ENCODE results near the gene SERPINA4. TPM values are rescaled to one million over a fixed set of nuclear protein-coding genes. Genes with fewer than 3 reads are reported as not detected.

The SERPINA4 gene
- total and polyA plus RNA-seq, 2 of the 13 experiments (the other 11 are each of a cell fraction or from before 2014, with no cell fraction given), result 39.1 to 57.8 TPM

GRCh38 chr14:94593749-94594431, 32.6 kb downstream of the SERPINA4 start (continued):
- TF ChIP-seq ZBTB40 (IDR thresholded peaks at IDR 0.05) (no peak), ZBTB40 (CRISPR knock-in tag; IDR thresholded peaks at IDR 0.05) (peak; percentile 95), ZNF569 (CRISPR knock-in tag; IDR thresholded peaks at IDR 0.05; ENCODE audit: borderline replicate concordance) (no peak), SETDB1 (CRISPR knock-in tag; IDR thresholded peaks at IDR 0.05; ENCODE audit: borderline replicate concordance) (no peak), SP5 (CRISPR knock-in tag; IDR thresholded peaks at IDR 0.05; ENCODE audit: borderline replicate concordance, low read depth) (peak; percentile 93), AHDC1 (CRISPR knock-in tag; IDR thresholded peaks at IDR 0.05; ENCODE audit: borderline replicate concordance) (peak; percentile 98), ZBTB26 (CRISPR knock-in tag; IDR thresholded peaks at IDR 0.05; ENCODE audit: borderline replicate concordance) (peak; percentile 88)
- TF ChIP-seq, protein P1, sequence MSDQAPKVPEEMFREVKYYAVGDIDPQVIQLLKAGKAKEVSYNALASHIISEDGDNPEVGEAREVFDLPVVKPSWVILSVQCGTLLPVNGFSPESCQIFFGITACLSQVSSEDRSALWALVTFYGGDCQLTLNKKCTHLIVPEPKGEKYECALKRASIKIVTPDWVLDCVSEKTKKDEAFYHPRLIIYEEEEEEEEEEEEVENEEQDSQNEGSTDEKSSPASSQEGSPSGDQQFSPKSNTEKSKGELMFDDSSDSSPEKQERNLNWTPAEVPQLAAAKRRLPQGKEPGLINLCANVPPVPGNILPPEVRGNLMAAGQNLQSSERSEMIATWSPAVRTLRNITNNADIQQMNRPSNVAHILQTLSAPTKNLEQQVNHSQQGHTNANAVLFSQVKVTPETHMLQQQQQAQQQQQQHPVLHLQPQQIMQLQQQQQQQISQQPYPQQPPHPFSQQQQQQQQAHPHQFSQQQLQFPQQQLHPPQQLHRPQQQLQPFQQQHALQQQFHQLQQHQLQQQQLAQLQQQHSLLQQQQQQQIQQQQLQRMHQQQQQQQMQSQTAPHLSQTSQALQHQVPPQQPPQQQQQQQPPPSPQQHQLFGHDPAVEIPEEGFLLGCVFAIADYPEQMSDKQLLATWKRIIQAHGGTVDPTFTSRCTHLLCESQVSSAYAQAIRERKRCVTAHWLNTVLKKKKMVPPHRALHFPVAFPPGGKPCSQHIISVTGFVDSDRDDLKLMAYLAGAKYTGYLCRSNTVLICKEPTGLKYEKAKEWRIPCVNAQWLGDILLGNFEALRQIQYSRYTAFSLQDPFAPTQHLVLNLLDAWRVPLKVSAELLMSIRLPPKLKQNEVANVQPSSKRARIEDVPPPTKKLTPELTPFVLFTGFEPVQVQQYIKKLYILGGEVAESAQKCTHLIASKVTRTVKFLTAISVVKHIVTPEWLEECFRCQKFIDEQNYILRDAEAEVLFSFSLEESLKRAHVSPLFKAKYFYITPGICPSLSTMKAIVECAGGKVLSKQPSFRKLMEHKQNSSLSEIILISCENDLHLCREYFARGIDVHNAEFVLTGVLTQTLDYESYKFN (CRISPR knock-in tag; conservative IDR thresholded peaks at IDR 0.05), result peak; percentile 100

Data from HepG2 (cell line).